ENCODE data around the gene ALDH1L1.

ALDH1L1 gene

GRCh38 chr3:126084768-126085180 is 95.6 kb downstream of the ALDH1L1 start:
- Histone ChIP-seq H3K4me2 (ENCODE audit: low read depth, low read length) (peak overlapping the region; percentile 78), H3K79me2 (ENCODE audit: low read length) (peaks cover 4% of the 10 kb centered on the region; the same call in 1 of the 2 replicates), H3K9me2 (replicated peaks; ENCODE audit: insufficient read depth, low read length) (no peaks in the 10 kb centered on the region), H3K27me3 (replicated peaks; ENCODE audit: insufficient read depth, low read length) (no peaks in the 10 kb centered on the region), H3F3A (ENCODE audit: insufficient read depth, low read length) (no peaks in the 10 kb centered on the region), H3K4me1 (ENCODE audit: low read length) (no peaks in the 10 kb centered on the region), H3K27ac (ENCODE audit: low read length) (no peak overlapping the region), H3K36me3 (replicated peaks; ENCODE audit: insufficient read depth, low read length) (no peaks in the 10 kb centered on the region), H4K20me1 (ENCODE audit: insufficient read depth, low read length) (no peaks in the 10 kb centered on the region), H3K4me3 (ENCODE audit: low read length) (peak overlapping the region; percentile 83), H3K9me3 (replicated peaks; ENCODE audit: insufficient read depth, low read length) (no peaks in the 10 kb centered on the region), H3K9ac (ENCODE audit: low read length) (peak overlapping the region; percentile 74; the same call in 1 of the 2 replicates), H2AFZ (ENCODE audit: low read length) (peak overlapping the region; percentile 73)
- DNase-seq = no peak
- TF ChIP-seq CTCF (IDR thresholded peaks at IDR 0.05; ENCODE audit: low read length) (no peak), EZH2phosphoT487 (IDR thresholded peaks at IDR 0.05; ENCODE audit: low read length) (no peak), EZH2 (optimal IDR thresholded peaks at IDR 0.05; ENCODE audit: low read depth, low read length) (no peak)

DNA sequence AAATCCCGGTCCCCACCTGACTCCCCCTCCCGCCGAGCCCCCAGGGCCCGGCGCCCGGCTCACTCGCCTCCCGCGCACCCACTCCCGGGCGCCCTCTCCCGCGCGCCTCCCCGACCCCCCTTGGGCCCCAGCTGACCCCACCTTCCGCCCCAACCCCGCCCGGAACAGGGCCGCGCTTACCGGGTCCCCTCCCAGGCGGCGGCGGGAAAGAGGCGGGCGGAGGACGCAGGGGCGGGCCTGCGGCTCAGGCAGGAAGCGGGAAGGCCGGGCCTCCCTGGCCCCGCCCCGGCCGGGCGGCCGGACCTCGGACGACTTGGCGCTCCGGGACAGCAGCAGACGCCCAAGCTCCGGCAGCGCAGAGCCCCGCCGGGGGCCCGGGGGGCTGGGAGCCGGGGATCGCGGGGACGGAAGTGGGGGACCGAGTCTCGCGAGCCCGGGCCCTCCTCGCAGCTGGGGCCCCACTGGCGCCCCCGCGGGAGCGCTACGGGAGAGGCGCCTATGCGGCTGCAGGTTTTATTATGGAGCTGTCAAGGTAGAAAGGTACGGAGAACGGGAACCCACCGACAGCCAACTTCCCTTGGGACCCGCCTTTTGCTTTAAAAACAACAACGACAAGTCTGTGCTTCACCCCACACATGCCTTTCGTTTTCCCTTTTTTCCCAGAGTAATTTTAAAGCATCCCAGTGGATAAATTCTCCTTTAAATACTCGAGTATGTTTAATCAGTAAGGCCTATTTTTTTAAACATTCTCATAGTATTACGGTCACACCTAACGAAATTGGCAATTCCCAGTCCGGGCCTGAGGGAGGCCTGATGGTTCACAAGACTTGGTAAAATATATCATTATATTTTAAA is 96.2 kb downstream of the ALDH1L1 start, which contains the start of gene SLC41A3:
TSS of gene SLC41A3 (minus strand) at position 212 of the 855 bp plus-strand sequence. CDS start 15,905 bp downstream, outside the sequence.
- peak; percentile 91 for DNase-seq
- H2AFZ ChIP-seq (ENCODE audit: low read length) = peak within 1 kb of the TSS; percentile 80
- no peaks in the 10 kb centered on the region for H3K4me1 ChIP-seq (ENCODE audit: low read length)
- H3K36me3 ChIP-seq (replicated peaks; ENCODE audit: insufficient read depth, low read length) = no peaks in the 10 kb centered on the region
- no peaks in the 10 kb centered on the region for H3K9me3 ChIP-seq (replicated peaks; ENCODE audit: insufficient read depth, low read length)
- TF ChIP-seq CTCF (IDR thresholded peaks at IDR 0.05; ENCODE audit: low read length) (peak; percentile 48), EZH2phosphoT487 (IDR thresholded peaks at IDR 0.05; ENCODE audit: low read length) (no peak), EZH2 (optimal IDR thresholded peaks at IDR 0.05; ENCODE audit: low read depth, low read length) (no peak)
- H3K9ac ChIP-seq (ENCODE audit: low read length) = peak within 1 kb of the TSS; percentile 74
- H3F3A ChIP-seq (ENCODE audit: insufficient read depth, low read length) = no peaks in the 10 kb centered on the region
- H3K4me3 ChIP-seq (ENCODE audit: low read length) = peak within 1 kb of the TSS; percentile 83
- H3K9me2 ChIP-seq (replicated peaks; ENCODE audit: insufficient read depth, low read length) = no peaks in the 10 kb centered on the region
- H3K27me3 ChIP-seq (replicated peaks; ENCODE audit: insufficient read depth, low read length) = no peaks in the 10 kb centered on the region
- peak within 1 kb of the TSS; percentile 41; the same call in 1 of the 2 replicates for H3K27ac ChIP-seq (ENCODE audit: low read length)
- peak within 1 kb of the TSS; percentile 81 for H3K4me2 ChIP-seq (ENCODE audit: low read depth, low read length)
- peaks cover 4% of the 10 kb centered on the region; the same call in 1 of the 2 replicates for H3K79me2 ChIP-seq (ENCODE audit: low read length)
- no peaks in the 10 kb centered on the region for H4K20me1 ChIP-seq (ENCODE audit: insufficient read depth, low read length)

DNA sequence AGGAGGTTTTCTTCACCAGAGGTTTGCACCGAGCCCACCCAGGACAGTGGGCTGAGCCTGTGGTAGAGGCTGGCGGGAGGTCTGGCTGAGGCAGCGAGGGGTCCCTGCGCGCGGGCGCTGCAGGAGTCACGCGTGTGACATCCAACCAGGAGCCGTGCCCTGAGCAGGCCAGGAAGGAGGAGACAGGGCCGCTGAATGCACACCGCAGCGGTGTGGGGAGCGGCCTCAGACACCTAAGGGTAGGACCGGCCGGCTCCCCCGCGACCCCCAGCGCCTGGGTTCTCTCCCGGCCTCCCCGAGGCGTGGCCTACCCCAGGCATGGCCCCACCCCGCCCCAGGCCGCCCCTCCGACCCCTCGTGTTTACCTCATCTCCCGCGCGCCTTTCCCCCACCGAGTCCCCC is 96.9 kb downstream of the ALDH1L1 start:
- peak; percentile 62 for DNase-seq
- Histone ChIP-seq H2AFZ (ENCODE audit: low read length) (peak overlapping the region; percentile 80), H3K27me3 (replicated peaks; ENCODE audit: insufficient read depth, low read length) (no peaks in the 10 kb centered on the region), H4K20me1 (ENCODE audit: insufficient read depth, low read length) (no peaks in the 10 kb centered on the region), H3K4me1 (ENCODE audit: low read length) (no peaks in the 10 kb centered on the region), H3K27ac (ENCODE audit: low read length) (peak overlapping the region; percentile 41; the same call in 1 of the 2 replicates), H3K9me2 (replicated peaks; ENCODE audit: insufficient read depth, low read length) (no peaks in the 10 kb centered on the region), H3K4me3 (ENCODE audit: low read length) (peak overlapping the region; percentile 83), H3K9ac (ENCODE audit: low read length) (peak overlapping the region; percentile 74), H3K9me3 (replicated peaks; ENCODE audit: insufficient read depth, low read length) (no peaks in the 10 kb centered on the region), H3K79me2 (ENCODE audit: low read length) (peaks cover 4% of the 10 kb centered on the region; the same call in 1 of the 2 replicates), H3K4me2 (ENCODE audit: low read depth, low read length) (peak overlapping the region; percentile 81), H3K36me3 (replicated peaks; ENCODE audit: insufficient read depth, low read length) (no peaks in the 10 kb centered on the region), H3F3A (ENCODE audit: insufficient read depth, low read length) (no peaks in the 10 kb centered on the region)
- TF ChIP-seq EZH2phosphoT487 (IDR thresholded peaks at IDR 0.05; ENCODE audit: low read length) = no peak
